Prostate gland (tissue), 2 donors: ENCODE data around the gene NRXN2. TPM values are rescaled to one million over a fixed set of nuclear protein-coding genes. Genes with fewer than 3 reads are reported as not detected.

Source experiments
- DNase-seq: peaks from one replicate; pipeline ENCODE4 v3.0.0-alpha.2; 2019; ENCODE audit warnings: low spot score
- H3K27ac ChIP-seq, 2 donors: fragments of 200-600 bp; sonication (generic); 2 replicates each; pipeline ENCODE4 v1.5.1; 2017 to 2019
- H3K27me3 ChIP-seq: fragments of 200-600 bp; sonication (generic); replicated peaks from 2 replicates; pipeline ENCODE4 v1.5.1; 2019; ENCODE audit not compliant: insufficient read depth
- H3K36me3 ChIP-seq, 2 donors: fragments of 200-600 bp; sonication (generic); 1 replicate in 1 of 2; 2 replicates in 1 of 2; pipeline versions ENCODE4 v1.5.1 to v1.8.1; 2017 to 2019
- H3K4me1 ChIP-seq: fragments of 200-600 bp; sonication (generic); replicated peaks from 2 replicates; pipeline ENCODE4 v1.5.1; 2019
- H3K4me3 ChIP-seq, 2 donors: fragments of 200-600 bp; sonication (generic); 2 replicates each; pipeline ENCODE4 v1.5.1; 2017 to 2019
- H3K9me3 ChIP-seq: fragments of 200-600 bp; sonication (generic); 2 replicates; pipeline ENCODE4 v1.5.1; 2017
- CTCF ChIP-seq, 4 experiments: fragments of 200-600 bp in 2 of 4; fragments of 450-650 bp in 2 of 4; sonication (generic) in 2 of 4; IDR thresholded peaks; 1 replicate in 3 of 4; 2 replicates in 1 of 4; pipeline ENCODE4 v1.5.1; 2016 to 2019; ENCODE audit warnings: antibody characterized with exemption in 4 of 4, mild to moderate bottlenecking in 2 of 4, moderate library complexity in 2 of 4
- POLR2A ChIP-seq: fragments of 450-650 bp; IDR thresholded peaks from one replicate; pipeline ENCODE4 v1.6.1; 2016; ENCODE audit warnings: antibody characterized with exemption, mild to moderate bottlenecking
- POLR2AphosphoS5 ChIP-seq: sonication (generic); formaldehyde crosslinking; IDR thresholded peaks from one replicate; pipeline ENCODE4 v1.6.1; 2017; ENCODE audit warnings: antibody characterized with exemption
- WGBS: methylation state at CpG from one replicate; pipeline ENCODE4 v1.1.5; 2018; 5-methylcytosine and 5-hydroxymethylcytosine counted together
- intact Hi-C: fragments of 100-400 bp; cut with DNase I; formaldehyde crosslinking; loops from one replicate; pipeline ENCODE4 v1.14.2; 2022
- total RNA-seq, 2 donors: library from RNA; depleted of rRNA; stranded (reverse); fragments of >200 nt; gene quantifications; one replicate each; pipeline ENCODE4 v1.1.0, GENCODE V29; 2016

NRXN2 gene
- total RNA-seq, 2 donors from 2014 or later, result 0.46 to 26.8 TPM

GRCh38 chr11:64582885-64583284 lies 140.1 kb downstream of the NRXN2 start:
- no peak for DNase-seq
- TF ChIP-seq CTCF (IDR thresholded peaks at IDR 0.05) (no peak), POLR2A (no peak), POLR2AphosphoS5 (no peak)
- intact Hi-C loops, result no loop called here
- Histone ChIP-seq H3K9me3 (no peaks in the 10 kb centered on the region), H3K27ac (no peak overlapping the region), H3K36me3 (no peaks in the 10 kb centered on the region), H3K27me3 (no peaks in the 10 kb centered on the region), H3K4me3 (no peak overlapping the region), H3K4me1 (no peaks in the 10 kb centered on the region)
- 93% methylated on average over 15 of the region's 15 CpGs for WGBS

GRCh38 chr11:64581057-64581523 lies 141.9 kb downstream of the NRXN2 start:
- Histone ChIP-seq H3K9me3 (no peaks in the 10 kb centered on the region), H3K27me3 (no peaks in the 10 kb centered on the region), H3K27ac (no peak overlapping the region), H3K4me1 (no peaks in the 10 kb centered on the region), H3K36me3 (no peaks in the 10 kb centered on the region), H3K4me3 (no peak overlapping the region)
- no peak for DNase-seq
- TF ChIP-seq POLR2A, result no peak
- TF ChIP-seq CTCF (IDR thresholded peaks at IDR 0.05), result no peak
- no peak for TF ChIP-seq POLR2AphosphoS5
- WGBS, result 75% methylated on average over 10 of the region's 17 CpGs
- intact Hi-C loops, result no loop called here

- TF ChIP-seq POLR2AphosphoS5, result no peak
- TF ChIP-seq CTCF (IDR thresholded peaks at IDR 0.05), result no peak
- TF ChIP-seq POLR2A, result no peak
- H3K36me3 ChIP-seq, result no peaks in the 10 kb centered on the region
- H3K27ac ChIP-seq, result no peak overlapping the region
- WGBS, result 14% methylated on average over 7 of the region's 7 CpGs
- no peaks in the 10 kb centered on the region for H3K4me1 ChIP-seq
- intact Hi-C loops, result no loop called here
- no peak overlapping the region for H3K4me3 ChIP-seq
- DNase-seq, result no peak
- no peaks in the 10 kb centered on the region for H3K27me3 ChIP-seq
- H3K9me3 ChIP-seq, result no peaks in the 10 kb centered on the region
These were observed 142.6 kb downstream of the NRXN2 start for GRCh38 chr11:64580412-64580811.

- Histone ChIP-seq H3K9me3 (no peaks in the 10 kb centered on the region), H3K4me3 (no peak overlapping the region), H3K36me3 (no peaks in the 10 kb centered on the region), H3K27ac (no peak overlapping the region), H3K4me1 (no peaks in the 10 kb centered on the region), H3K27me3 (no peaks in the 10 kb centered on the region)
- intact Hi-C loops, result no loop called here
- WGBS, result 95% methylated on average over 6 of the region's 6 CpGs
- DNase-seq, result no peak
- no peak for TF ChIP-seq POLR2AphosphoS5
- TF ChIP-seq CTCF (IDR thresholded peaks at IDR 0.05), result no peak
- TF ChIP-seq POLR2A, result no peak
These were observed 145.8 kb downstream of the NRXN2 start for GRCh38 chr11:64577202-64577601.

GRCh38 chr11:64572143-64572542 lies 150.9 kb downstream of the NRXN2 start:
- no peak overlapping the region for H3K27ac ChIP-seq
- H3K4me1 ChIP-seq, result no peaks in the 10 kb centered on the region
- no peaks in the 10 kb centered on the region for H3K27me3 ChIP-seq
- H3K9me3 ChIP-seq, result no peaks in the 10 kb centered on the region
- H3K36me3 ChIP-seq, result no peaks in the 10 kb centered on the region
- intact Hi-C loops, result no loop called here
- no peak for DNase-seq
- 84% methylated on average over 8 of the region's 8 CpGs for WGBS
- TF ChIP-seq POLR2A (no peak), CTCF (IDR thresholded peaks at IDR 0.05) (no peak), POLR2AphosphoS5 (no peak)
- H3K4me3 ChIP-seq, result no peak overlapping the region
